Suppressor macrophage treated with lipopolysaccharide for 1 hour (primary cell): ENCODE measurements around the gene TIMM17A.
"Not testable (repeated sequence)": the region's sequence is repeated elsewhere in the genome, so short reads cannot be mapped to it uniquely, and the experiment has no call there.

Experiments
- DNase-seq, 3 donors: peaks; one replicate each; pipeline ENCODE4 v3.0.0-alpha.2; 2020 to 2022

TIMM17A gene

GRCh38 chr1:201941420-201942128 is 13.7 kb upstream of the TIMM17A start:
- no peak for DNase-seq

- DNase-seq, result no peak
Observed at GRCh38 chr1:201942129-201942495, 13.2 kb upstream of the TIMM17A start.

- DNase-seq, result no peak
Observed at GRCh38 chr1:201944002-201944401, 11.3 kb upstream of the TIMM17A start.

GRCh38 chr1:201944639-201945038 is 10.7 kb upstream of the TIMM17A start:
- DNase-seq, result no peak

DNA sequence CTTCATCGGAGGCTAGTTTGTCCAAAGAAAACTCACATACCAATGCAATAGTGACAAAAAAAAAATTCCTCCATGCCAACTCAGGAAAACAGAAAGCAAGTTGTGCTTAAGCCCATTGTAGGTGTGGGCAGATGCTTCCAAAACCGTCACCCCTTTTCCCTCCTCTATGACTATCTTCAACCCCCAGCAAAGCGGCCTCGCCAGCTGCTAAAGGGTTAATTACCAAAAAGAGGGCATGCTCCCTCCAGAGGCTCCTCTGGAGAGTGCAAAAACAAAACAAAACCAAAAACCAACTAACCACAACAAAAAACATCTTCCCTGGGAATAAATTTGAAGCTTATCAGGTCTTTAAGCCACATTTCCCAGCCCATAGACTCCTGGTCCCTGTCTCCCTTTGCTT is 10.1 kb upstream of the TIMM17A start:
- DNase-seq, result no peak

- DNase-seq, result no peak
Observed at GRCh38 chr1:201945863-201946223, 9.5 kb upstream of the TIMM17A start.

DNA sequence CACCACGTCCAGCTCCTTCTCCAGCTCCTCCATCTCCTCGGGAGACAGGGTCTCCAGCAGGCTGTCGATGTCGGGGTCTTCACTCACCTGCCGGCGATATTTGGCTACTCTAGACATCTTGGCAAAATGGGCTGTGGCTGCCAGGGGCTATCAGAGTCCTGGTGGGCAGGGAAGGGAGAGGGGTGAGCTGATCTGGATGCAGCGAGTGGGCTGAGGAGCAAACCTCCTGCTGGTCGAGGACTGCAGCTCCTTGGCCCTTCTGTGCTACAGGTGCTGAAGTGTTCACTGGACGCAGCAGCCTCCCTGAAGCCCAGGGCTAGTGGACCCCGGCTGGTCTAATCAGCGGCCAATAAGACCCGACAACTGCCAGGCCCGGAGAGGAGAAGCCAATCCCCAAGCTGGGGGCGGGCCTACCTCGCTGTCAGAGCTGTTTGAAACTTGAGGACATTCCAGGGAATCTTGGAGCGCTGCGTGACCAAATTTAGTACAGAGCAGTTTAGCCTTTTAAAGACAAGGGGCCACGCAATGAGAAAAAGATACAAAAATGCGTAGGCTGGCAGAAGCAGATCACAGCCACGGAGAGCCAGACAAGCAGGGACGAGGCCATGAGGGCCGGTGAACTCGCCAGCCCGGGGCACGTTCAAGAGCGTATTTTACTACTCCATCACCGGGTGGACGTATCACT is 8.9 kb upstream of the TIMM17A start, which contains the start of gene LMOD1:
LMOD1 (minus strand) TSS at position 325 of the 685 bp plus-strand sequence; CDS start at position 117, 208 bp downstream.
- peak; percentile 52 to 55 (median 52) for DNase-seq

DNA sequence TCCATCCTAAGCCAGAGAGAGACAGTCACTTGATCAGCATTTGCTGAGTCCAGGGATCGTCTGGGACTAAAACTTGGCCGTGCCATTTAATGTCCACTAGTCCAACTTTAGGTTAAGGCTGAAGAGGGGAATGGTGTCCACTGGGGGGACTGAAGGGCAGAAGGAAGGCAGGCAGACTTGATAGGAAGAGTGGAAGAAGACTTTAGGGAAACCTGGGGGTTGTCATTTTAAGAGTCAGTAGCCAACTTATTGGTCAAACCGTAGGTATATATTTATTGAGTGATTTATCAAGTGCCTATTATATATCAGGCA is 7.7 kb upstream of the TIMM17A start:
- DNase-seq, result no peak

GRCh38 chr1:201949491-201949890 is 5.8 kb upstream of the TIMM17A start:
- DNase-seq, result no peak

- peak in 1 of 3 donors; percentile 28 for DNase-seq
Observed at GRCh38 chr1:201954263-201955008, 867 bp upstream of the TIMM17A start.

DNA sequence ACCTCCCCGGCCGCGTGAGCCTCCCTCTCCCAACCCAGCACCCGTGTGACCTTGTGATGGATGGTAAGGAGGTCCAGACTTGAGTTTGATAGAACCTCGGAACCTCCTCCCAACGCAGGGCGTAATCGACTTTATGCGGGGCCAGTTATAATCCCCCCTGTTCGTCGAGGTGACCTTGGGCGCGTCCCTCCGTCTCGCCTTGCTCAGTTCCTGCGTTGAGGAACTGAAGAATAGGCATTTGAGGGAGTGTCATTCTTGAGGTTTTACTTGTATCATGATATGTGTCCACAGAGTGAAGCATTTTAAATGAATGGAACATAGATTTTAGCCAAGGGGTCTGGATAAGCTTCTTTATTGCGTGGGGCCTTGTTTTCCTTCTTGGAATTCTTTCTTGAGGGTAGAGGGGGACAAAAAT is 433 bp downstream of the TIMM17A start:
- DNase-seq, result no peak

- DNase-seq, result no peak
Observed at GRCh38 chr1:201958348-201958747, 3.0 kb downstream of the TIMM17A start.

DNA sequence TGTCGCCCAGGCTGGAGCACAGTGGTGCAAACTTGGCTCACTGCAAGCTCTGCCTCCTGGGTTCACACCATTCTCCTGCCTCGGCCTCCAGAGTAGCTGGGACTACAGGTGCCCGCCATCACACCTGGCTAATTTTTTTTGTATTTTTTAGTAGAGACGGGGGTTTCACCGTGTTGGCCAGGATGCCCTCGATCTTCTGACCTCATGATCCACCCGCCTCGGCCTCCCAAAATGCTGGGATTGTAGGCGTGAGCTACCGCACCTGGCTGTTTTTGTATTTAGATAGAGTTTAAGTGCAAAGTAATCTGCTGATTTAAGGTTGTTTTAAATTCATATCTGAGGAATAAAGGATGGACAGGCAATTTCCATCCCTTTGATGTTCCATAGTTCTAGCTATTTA is 7.1 kb downstream of the TIMM17A start:
- not testable (repeated sequence) for DNase-seq

DNA sequence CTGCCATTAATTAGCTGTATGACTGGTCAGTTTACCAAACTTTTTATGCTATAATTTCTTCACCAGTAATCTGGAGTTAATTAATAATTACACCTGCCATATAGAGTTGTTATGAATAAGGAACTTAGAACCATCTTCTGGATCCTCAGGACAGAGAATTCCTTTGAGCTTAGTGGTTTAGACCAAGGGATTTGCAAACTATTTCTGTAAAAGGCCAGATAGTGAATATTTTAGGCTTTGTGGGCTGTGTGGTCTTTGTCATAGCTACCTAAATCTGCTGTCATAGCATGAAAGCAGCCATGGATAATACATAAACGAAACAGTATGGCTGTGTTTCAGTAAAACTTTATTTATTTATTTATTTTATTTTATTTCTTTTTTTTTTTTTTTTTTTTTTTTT is 9.0 kb downstream of the TIMM17A start:
- no peak for DNase-seq

DNA sequence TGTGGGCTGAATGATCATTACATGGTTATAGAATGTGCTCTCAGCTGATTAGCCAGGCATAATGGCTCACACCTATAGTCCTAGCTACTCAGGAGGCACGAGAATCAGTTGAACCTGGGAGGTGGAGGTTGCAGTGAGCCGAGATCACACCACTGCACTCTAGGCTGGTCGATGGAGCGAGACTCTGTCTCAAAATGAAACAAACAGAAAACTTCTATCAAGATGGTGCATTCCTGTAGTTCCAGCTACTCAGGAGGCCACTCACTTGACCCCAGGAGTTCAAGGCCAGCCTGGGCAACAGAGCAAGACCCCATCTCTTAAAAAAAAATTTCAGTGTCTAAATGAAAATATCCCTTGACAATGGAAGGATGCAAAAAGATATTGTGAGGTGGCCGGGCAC is 10.9 kb downstream of the TIMM17A start:
- no peak for DNase-seq

DNA sequence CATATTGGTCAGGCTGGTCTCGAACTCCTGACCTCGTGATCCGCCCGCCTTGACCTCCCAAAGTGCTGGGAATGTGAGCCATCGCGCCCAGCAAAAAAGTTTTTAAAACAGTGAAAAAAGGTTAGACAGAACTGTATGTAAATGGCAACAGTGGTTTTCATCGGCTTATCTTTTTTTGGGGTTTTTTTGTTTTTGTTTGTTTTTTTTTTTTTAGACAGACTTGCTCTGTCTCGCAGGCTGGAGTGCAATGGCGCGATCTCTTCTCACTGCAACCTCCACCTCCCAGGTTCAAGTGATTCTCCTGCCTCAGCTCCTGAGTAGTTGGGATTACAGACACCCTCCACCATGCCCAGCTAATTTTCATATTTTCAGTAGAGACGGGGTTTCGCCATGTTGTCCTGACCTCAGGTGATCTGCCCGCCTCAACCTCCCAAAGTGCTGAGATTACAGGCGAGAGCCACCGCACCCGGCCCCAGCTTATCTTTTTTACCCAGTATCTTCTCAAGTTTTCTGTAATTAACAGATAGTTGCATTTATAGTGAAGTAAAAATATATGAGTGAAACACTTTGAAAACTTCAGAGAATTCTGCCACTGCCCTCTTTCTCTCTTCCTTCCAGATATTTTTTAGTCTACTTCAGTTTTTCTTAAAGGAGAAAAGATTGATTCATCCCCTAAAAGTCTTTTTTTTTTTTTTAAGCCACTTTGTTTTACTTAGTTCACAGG is 13.1 kb downstream of the TIMM17A start:
- peak in 1 of 3 donors; percentile 8 for DNase-seq

- DNase-seq, result peak in 1 of 3 donors; percentile 13
Observed at GRCh38 chr1:201970334-201971159, 15.2 kb downstream of the TIMM17A start.

GRCh38 chr1:201982082-201982622 is 26.8 kb downstream of the TIMM17A start:
- peak; percentile 79 to 94 (median 87) for DNase-seq

DNA sequence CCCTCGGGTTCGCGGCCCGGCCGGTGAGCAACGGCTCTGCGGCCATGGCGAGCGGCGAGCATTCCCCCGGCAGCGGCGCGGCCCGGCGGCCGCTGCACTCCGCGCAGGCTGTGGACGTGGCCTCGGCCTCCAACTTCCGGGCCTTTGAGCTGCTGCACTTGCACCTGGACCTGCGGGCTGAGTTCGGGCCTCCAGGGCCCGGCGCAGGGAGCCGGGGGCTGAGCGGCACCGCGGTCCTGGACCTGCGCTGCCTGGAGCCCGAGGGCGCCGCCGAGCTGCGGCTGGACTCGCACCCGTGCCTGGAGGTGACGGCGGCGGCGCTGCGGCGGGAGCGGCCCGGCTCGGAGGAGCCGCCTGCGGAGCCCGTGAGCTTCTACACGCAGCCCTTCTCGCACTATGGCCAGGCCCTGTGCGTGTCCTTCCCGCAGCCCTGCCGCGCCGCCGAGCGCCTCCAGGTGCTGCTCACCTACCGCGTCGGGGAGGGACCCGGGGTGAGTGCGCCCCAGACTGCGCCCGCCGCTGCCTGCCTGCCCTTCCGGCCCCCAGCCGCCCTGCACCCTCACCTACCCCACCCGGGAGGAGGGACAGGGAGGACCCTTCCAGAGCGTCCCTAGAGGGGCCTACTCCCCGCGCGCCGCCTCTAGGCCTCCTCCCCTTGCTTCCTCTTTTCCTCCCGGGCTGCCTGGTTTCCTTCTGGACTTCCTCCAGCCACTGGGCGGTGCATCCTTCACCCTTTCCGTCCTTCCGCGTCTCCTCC is 27.5 kb downstream of the TIMM17A start, which contains the start of gene RNPEP:
RNPEP (plus strand) TSS at position 26 of the 757 bp plus-strand sequence; CDS start at position 45, 19 bp downstream.
- peak; percentile 83 to 90 (median 86) for DNase-seq

DNA sequence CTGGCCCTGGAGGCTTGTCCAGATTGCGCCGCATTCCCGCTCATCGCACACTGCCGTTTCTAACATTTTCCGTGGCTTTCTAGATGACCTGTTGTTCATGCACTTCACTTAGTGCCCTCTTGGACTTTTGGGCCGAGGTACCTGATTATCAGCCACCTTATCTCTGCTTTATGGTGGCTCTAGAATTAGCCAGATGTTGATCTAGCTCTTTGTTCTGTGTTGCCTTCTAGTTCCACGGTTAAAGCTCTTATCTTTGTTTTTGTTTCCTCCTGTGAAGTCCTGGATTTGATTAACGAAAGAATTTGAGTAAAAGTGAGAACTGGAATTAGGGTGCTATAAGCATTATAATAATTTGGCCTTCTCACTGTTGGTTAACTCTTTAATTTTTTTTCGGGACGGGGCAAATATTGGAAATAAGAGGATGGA is 28.1 kb downstream of the TIMM17A start:
- DNase-seq, result no peak

- no peak for DNase-seq
Observed at GRCh38 chr1:201984446-201984845, 29.1 kb downstream of the TIMM17A start.
